Activated CD8-positive, alpha-beta T cell treated with anti-CD3 and anti-CD28 coated beads for 36 hours (primary cell): ENCODE results near the gene CPLANE1. TPM values are rescaled to one million over a fixed set of nuclear protein-coding genes. Genes with fewer than 3 reads are reported as not detected.
"Not testable (repeated sequence)": the region's sequence is repeated elsewhere in the genome, so short reads cannot be mapped to it uniquely, and the experiment has no call there.

Experiments
- ATAC-seq: fragments of 200-7000 bp; cut with Tn5 transposase; one replicate; pipeline ENCODE4 v1.10.0; 2021; ENCODE audit warnings: mild to moderate bottlenecking, moderate library complexity
- CTCF ChIA-PET: fragments of 350-600 bp; sonication (Branson Sonifier 250); formaldehyde crosslinking; loops from one replicate; lab custom pipeline; 2021; ENCODE audit warnings: antibody characterized with exemption; lab: Charles Lee
- POLR2A ChIA-PET: fragments of 350-600 bp; sonication (Branson Sonifier 250); formaldehyde crosslinking; loops from one replicate; lab custom pipeline; 2021; ENCODE audit warnings: antibody characterized with exemption; lab: Charles Lee
- DNase-seq: peaks from one replicate; pipeline ENCODE4 v3.0.0-alpha.2; 2020
- H3K27ac Mint-ChIP-seq: one replicate; pipeline ENCODE4 v1.8.0; 2021; ENCODE audit warnings: mild to moderate bottlenecking, mixed read lengths
- H3K27me3 Mint-ChIP-seq: one replicate; pipeline ENCODE4 v1.8.0; 2021; ENCODE audit warnings: mixed read lengths
- H3K36me3 Mint-ChIP-seq: one replicate; pipeline ENCODE4 v1.8.0; 2021; ENCODE audit warnings: low read depth, mixed read lengths
- H3K4me1 Mint-ChIP-seq: one replicate; pipeline ENCODE4 v1.8.0; 2021; ENCODE audit warnings: low read depth, mixed read lengths
- H3K4me3 Mint-ChIP-seq: one replicate; pipeline ENCODE4 v1.8.0; 2021; ENCODE audit warnings: mild to moderate bottlenecking, moderate library complexity, mixed read lengths
- H3K9me3 Mint-ChIP-seq: one replicate; pipeline ENCODE4 v1.8.0; 2021; ENCODE audit warnings: mixed read lengths
- intact Hi-C: fragments of 100-400 bp; cut with micrococcal nuclease; formaldehyde crosslinking; loops from one replicate; pipeline ENCODE4 v1.10.0; 2022
- total RNA-seq, 2 experiments: library from RNA; stranded (reverse); gene quantifications; one replicate each; pipeline ENCODE4 v1.2.3, GENCODE V29; 2021
- TF ChIP-seq, protein P1 (sequence below): fragments of 200-600 bp; IDR thresholded peaks from one replicate; pipeline ENCODE4 v1.8.0; 2022; ENCODE audit warnings: antibody characterized with exemption, mild to moderate bottlenecking

CPLANE1 gene
- total RNA-seq, 2 experiments from 2014 or later, result 4.8 to 4.9 TPM

DNA sequence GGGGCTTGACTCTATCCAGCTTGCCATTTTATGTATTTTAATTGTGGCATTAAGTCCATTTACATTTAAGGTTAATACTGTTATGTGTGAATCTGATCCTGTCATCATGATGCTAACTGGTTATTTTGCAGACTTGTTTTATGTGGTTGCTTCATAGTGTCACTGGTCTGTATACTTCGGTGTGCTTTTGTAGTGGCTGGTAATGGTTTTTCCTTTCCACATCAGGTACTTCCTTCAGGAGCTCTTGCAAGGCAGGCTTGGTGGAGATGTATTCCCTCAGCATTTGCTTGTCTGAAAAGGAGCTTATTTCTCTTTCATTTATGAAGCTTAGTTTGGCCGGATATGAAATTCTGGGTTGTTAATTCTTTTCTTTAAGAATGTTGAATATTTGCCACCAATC, 145.9 kb downstream of the CPLANE1 start:
- DNase-seq, result no peak
- Mint-ChIP-seq H3K4me3 (no peak overlapping the region), H3K27ac (no peak overlapping the region), H3K27me3 (no peaks in the 10 kb centered on the region), H3K9me3 (peaks cover 27% of the 10 kb centered on the region), H3K4me1 (peaks cover 3% of the 10 kb centered on the region), H3K36me3 (peaks cover 35% of the 10 kb centered on the region)
- CTCF ChIA-PET, result interaction anchor here (1.3 kb wide), 1 partner anchor 25 kb away, joined by 3 read pairs; no protein-coding TSS in a partner anchor
- intact Hi-C loops, result no loop called here
- POLR2A ChIA-PET, result no interaction called here
- no peak for ATAC-seq
- TF ChIP-seq, protein P1, sequence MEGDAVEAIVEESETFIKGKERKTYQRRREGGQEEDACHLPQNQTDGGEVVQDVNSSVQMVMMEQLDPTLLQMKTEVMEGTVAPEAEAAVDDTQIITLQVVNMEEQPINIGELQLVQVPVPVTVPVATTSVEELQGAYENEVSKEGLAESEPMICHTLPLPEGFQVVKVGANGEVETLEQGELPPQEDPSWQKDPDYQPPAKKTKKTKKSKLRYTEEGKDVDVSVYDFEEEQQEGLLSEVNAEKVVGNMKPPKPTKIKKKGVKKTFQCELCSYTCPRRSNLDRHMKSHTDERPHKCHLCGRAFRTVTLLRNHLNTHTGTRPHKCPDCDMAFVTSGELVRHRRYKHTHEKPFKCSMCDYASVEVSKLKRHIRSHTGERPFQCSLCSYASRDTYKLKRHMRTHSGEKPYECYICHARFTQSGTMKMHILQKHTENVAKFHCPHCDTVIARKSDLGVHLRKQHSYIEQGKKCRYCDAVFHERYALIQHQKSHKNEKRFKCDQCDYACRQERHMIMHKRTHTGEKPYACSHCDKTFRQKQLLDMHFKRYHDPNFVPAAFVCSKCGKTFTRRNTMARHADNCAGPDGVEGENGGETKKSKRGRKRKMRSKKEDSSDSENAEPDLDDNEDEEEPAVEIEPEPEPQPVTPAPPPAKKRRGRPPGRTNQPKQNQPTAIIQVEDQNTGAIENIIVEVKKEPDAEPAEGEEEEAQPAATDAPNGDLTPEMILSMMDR, result no peak

- POLR2A ChIA-PET, ATAC-seq, H3K4me1 Mint-ChIP-seq, CTCF ChIA-PET, H3K4me3 Mint-ChIP-seq, DNase-seq, intact Hi-C loops, H3K27me3 Mint-ChIP-seq, H3K27ac Mint-ChIP-seq: not testable (repeated sequence)
- H3K36me3 Mint-ChIP-seq, result peaks cover 30% of the 10 kb centered on the region
- peaks cover 37% of the 10 kb centered on the region for H3K9me3 Mint-ChIP-seq
Measured at GRCh38 chr5:37099267-37099666, 149.9 kb downstream of the CPLANE1 start.

DNA sequence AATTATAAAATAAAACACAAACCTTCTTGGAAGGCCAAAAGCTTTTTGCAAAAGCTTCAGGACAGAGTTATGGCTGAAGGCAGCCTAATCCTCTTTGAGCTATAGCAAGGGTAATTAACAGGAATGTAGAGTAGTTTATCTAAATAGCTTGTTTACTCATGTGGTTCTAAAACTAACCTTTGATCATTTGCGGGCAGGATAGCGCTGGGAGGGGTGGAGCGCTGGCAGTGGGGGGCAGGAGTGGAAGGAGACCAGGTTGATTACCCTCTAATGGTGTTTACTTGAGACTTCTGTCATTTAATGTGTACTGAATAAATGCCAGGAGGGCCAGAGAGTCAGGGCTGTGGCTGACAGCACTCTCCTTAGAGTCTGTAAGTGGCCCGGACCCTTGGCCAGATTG, 155.4 kb downstream of the CPLANE1 start:
- CTCF ChIA-PET, intact Hi-C loops, POLR2A ChIA-PET: not testable (repeated sequence)

GRCh38 chr5:37090781-37091180, 158.4 kb downstream of the CPLANE1 start:
- ATAC-seq, result no peak
- H3K4me3 Mint-ChIP-seq, result no peak overlapping the region
- no peaks in the 10 kb centered on the region for H3K9me3 Mint-ChIP-seq
- POLR2A ChIA-PET, result no interaction called here
- H3K4me1 Mint-ChIP-seq, result no peaks in the 10 kb centered on the region
- peaks cover 4% of the 10 kb centered on the region for H3K36me3 Mint-ChIP-seq
- TF ChIP-seq, protein P1, result no peak
- intact Hi-C loops, result no loop called here
- CTCF ChIA-PET, result no interaction called here
- no peak overlapping the region for H3K27ac Mint-ChIP-seq
- no peak for DNase-seq
- no peaks in the 10 kb centered on the region for H3K27me3 Mint-ChIP-seq

More for the DNA sequence above, 155.4 kb downstream of the CPLANE1 start:
- not testable (repeated sequence) for H3K27ac Mint-ChIP-seq, H3K27me3 Mint-ChIP-seq, ATAC-seq, H3K4me3 Mint-ChIP-seq, H3K4me1 Mint-ChIP-seq, DNase-seq
- peaks cover 12% of the 10 kb centered on the region for H3K9me3 Mint-ChIP-seq
- peaks cover 12% of the 10 kb centered on the region for H3K36me3 Mint-ChIP-seq

- Mint-ChIP-seq H3K4me3 (no peak overlapping the region), H3K4me1 (no peaks in the 10 kb centered on the region), H3K9me3 (no peaks in the 10 kb centered on the region), H3K36me3 (peaks cover 4% of the 10 kb centered on the region), H3K27me3 (no peaks in the 10 kb centered on the region), H3K27ac (no peak overlapping the region)
- no peak for ATAC-seq
- no peak for DNase-seq
- ChIA-PET CTCF (no interaction called here), POLR2A (no interaction called here)
- intact Hi-C loops, result no loop called here
- TF ChIP-seq, protein P1, result no peak
Measured at GRCh38 chr5:37090123-37090726, 159.0 kb downstream of the CPLANE1 start.

DNA sequence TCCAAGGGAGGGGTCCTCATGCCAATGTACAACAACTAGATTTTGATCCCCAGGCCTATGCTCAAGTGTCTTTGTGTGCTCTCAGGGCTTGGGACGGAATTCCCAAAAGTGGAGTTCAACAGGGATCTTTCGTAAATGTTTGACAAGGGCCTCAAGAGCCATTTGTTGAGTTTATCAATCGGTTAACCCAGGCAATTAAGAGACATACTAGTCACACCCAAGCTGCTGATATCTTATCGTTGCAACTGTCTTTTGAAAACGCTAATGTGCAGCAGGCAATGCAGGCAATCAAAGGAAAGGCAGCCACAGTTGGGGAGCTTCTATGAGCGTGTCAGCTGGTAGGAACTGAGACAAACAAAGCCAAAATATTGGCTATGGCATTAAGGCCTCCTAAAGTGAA, 161.2 kb downstream of the CPLANE1 start:
- POLR2A ChIA-PET, result no interaction called here
- Mint-ChIP-seq H3K36me3 (peaks cover 5% of the 10 kb centered on the region), H3K27ac (no peak overlapping the region), H3K4me1 (no peaks in the 10 kb centered on the region), H3K27me3 (no peaks in the 10 kb centered on the region), H3K4me3 (no peak overlapping the region), H3K9me3 (no peaks in the 10 kb centered on the region)
- intact Hi-C loops, result no loop called here
- TF ChIP-seq, protein P1, result no peak
- CTCF ChIA-PET, result interaction anchor here (1.3 kb wide), 1 partner anchor 52 kb away, joined by 3 read pairs; no protein-coding TSS in a partner anchor
- ATAC-seq (no peak), DNase-seq (no peak)
